Activated CD4-positive, CD25-positive, alpha-beta regulatory T cell treated with anti-CD3 and anti-CD28 coated beads, Interleukin-2, amount 50 U/mL, for 72 hours (primary cell): Measurements from ENCODE around the gene DBX1.
A peak's percentile ranks its signal among the peaks of the same experiment; 100 is the strongest.
"Not testable (repeated sequence)": the region's sequence is repeated elsewhere in the genome, so short reads cannot be mapped to it uniquely, and the experiment has no call there.

Experiments used
- DNase-seq: peaks from one replicate; pipeline ENCODE4 v3.0.0; 2021

DBX1 gene

GRCh38 chr11:20161230-20161918 lies 1.1 kb upstream of the DBX1 start:
- DNase-seq: no peak

DNA sequence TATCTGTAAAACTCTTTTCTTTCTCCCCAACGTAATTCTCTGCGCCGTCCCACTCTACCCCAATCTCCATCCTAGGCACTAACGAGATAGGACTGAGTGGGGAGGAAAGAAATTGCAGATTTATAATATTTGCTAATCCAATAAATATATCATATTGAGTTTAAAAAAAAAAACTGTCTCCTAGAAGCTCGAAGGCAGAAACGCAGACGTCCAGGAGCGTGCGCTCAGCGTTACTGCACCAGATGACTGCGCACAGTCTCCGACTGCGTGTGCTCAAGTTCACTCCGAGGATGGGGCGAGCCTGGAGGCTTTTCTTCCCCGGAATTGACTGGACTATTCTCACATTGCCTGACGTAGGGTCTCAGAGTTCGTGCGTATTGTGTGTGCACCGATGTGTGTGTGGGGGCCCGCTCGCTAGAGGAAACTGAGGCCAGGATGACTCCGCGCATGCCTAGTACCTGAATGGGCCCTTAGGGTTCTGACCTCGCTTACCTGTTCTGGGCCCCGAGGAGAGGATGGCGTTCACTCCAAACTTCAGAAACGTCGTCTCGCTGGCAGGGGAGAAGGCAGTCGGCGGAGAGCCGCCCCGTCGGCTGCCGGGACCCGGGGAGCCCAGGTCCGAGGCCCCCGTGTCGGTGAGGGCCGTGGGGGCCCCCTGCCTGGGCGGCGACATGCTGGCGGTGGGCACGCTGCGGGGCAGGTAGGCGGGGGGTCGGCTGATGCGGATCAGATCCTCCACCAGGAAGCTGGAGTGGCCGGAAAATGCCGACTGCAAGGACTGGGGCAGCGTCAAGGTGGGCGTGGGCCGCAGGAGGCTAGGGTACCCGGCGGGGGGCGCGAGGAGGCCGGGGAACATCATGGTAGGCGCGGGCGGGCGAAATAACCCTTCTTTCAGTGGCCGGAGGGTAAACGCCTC lies 551 bp downstream of the DBX1 start:
- no peak for DNase-seq

- DNase-seq: no peak
Measured at GRCh38 chr11:20158597-20159257, 1.5 kb downstream of the DBX1 start.

- no peak for DNase-seq
Measured at GRCh38 chr11:20157728-20158127, 2.5 kb downstream of the DBX1 start.

GRCh38 chr11:20156876-20157613 lies 3.2 kb downstream of the DBX1 start:
- no peak for DNase-seq

DNA sequence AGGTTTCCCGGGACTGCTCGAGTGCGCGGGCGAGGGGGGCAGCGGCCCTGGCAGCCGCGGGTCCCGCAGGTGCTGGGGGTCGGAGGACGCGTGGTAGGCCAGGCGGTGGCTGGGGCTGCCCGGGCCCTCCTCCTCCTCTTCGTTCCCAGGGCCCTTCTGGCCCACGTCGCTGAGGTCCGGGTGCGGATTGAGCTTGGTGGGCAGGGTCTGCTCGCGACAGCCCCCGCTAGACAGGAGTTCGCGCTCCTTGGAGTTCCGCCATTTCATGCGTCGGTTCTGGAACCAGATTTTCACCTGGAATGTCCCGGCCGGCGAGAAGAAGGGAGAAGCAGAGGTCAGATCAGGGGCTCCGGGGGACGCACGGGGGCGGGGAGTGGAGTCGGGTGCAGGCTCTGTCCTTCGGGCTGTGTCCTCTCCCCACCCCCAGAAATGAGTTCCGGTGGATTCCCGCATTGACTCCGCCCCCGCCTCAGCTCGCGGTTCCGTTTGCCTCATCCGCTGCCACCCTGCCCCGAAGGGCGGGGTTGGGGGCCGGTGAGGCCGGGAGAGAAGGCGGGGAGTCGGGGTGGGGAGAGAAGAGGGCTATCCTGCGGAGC lies 3.9 kb downstream of the DBX1 start:
- DNase-seq: no peak

GRCh38 chr11:20155683-20156279 lies 4.5 kb downstream of the DBX1 start:
- DNase-seq: no peak

GRCh38 chr11:20154381-20154780 lies 5.9 kb downstream of the DBX1 start:
- no peak for DNase-seq

DNA sequence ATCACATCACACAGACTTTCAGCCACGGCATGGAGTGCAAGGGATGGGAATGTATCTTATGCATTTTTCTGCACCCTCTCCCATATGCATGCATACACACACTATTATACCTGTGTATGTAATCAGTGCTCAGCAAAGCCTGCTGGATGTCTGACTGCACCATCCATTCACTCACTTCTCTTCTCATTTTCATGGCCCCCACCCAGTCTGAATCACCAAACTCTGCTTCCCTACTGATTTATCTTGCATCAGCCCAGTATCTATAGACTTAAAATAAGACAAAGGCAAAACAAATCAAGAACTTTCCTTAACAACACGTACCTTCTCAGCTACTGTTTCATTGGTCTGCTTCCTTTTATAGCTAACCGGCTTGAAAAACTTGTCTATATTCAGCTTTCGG lies 21.6 kb downstream of the DBX1 start:
- no peak for DNase-seq

DNA sequence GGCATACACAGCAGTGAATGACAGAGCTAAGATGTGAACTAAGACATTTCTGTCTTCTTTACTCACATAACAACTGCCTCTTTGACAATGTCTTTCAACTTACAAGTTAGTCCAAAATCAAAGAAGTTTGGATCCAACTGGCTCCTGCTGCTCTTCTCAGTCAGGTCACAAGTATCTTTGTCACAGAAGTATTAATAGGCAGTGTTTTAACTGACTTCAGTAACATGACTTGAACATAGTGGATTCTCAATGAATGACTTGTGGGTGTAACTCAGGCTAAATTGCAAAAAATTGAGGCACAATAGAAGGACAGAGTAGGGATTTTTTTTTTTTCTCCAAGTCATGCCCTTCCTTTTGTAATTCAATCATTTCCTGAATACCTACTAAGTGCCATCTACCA lies 22.6 kb downstream of the DBX1 start:
- no peak for DNase-seq

DNA sequence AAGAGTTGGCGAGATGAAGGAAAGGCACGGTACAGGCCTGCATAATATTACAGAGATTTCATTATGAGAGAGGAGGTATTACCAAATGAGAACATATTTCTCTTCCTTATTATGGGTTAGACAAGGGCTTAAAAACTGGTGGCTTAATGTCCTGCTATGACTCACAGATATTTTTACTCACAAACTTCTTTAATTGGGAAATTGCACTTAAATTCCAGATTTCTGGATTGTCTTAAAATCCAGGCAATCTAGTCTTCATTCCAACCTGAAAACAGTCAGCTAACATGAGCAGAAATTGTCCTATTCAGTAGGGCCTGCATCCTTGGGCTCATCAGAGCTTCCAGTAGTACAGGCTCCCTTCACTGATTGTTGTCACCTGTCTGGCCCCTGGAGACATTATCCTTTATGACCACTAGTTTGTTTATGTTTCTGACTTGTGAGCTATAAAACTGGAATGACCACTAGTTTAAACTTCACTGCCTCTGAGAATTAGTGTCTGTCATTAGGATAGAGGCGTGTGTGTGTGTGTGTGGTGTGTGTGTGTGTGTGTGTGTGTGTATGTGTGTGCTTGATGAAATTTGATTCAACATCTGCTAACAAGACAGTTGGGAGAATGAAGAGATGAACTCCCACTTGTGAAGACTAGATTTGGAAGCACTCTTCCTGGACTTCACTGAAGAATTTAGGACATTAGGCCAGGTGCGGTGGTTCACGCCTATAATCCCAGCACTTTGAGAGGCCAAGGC lies 25.1 kb downstream of the DBX1 start:
- no peak for DNase-seq

GRCh38 chr11:20132667-20133039 lies 27.6 kb downstream of the DBX1 start:
- no peak for DNase-seq

DNA sequence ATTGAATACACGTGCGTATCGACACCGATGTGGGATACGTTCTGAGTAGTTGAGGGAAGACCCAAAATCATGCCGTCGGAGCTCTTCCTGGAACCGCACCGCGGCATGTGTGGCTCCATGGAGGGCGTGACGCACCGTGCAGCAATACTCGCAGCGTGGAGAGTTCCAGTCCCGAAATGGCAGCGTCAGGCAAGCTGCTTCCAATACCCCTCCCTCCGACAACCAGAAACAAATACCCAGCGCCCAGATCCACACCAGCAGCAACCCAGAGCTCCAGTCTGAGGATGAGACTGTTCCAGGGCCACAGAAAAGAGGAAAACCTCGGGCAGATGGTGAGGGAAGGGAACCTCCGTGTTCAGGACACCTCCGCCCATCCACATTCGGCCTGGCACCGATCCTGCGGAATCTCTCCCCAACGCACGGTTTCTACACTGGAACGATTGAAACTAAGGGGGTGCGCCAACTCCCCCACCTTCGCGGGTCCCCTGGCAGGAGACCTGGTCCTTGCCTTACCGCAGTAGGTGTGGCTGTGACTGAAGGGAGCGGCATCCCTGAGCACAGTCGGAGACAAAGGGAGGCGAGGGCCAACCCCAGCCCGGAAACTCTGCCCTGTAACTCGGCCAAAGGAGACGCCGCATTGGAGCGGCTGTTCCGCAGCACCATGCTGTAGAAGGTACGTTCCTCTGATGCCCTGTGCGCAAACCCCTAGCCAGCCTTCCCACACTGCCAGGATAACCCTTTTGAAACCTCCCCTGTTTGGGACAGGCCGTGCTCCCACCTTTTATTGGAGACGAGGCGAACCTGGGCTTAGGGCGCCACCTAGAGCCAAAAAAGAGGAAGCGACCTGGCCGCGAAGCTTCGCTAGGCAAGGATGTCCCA lies 28.2 kb downstream of the DBX1 start:
- DNase-seq: peak; percentile 41

- no peak for DNase-seq
Measured at GRCh38 chr11:20129665-20130064, 30.6 kb downstream of the DBX1 start.

GRCh38 chr11:20128528-20128825 lies 31.8 kb downstream of the DBX1 start:
- not testable (repeated sequence) for DNase-seq

DNA sequence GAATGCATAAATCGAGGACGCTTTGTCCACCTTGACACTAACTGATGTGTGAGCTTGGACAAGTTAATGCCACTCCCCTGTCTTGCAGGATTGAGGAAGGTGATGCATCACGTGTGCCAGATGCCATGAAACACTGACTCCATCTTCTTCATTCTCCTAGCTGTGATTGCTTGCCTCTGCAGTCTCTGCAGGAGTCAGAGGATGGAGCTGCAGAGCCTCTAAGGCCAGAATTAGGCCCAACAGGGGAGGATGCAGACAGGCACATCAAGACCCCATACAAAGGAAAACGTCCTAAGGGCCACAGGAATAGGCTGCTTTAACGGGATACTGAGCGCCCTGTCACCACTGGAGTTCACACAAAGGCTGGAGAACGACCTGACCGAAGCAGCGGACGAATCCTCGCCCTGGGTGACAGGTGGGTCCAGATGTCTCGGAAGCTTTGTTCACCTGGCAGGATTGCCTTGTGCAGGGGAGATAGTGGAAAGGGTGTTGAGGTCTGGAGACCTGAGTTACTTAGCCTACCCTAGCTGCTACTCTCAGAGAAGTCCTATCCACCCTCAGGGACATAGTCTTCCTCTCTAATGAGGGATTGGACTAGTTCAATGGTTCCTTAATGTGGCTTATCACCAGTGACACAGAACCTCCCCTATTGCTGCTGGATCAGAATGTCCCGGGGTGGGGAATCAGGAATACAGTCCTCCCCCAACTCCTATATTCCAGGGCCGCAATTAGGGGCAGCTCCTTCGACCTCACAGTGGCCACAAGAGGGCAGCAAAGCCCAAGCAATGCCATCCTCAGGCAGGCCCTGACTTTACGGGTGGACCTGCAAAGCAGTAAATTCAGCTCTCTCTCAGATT lies 32.4 kb downstream of the DBX1 start:
- peak; percentile 76 for DNase-seq

DNA sequence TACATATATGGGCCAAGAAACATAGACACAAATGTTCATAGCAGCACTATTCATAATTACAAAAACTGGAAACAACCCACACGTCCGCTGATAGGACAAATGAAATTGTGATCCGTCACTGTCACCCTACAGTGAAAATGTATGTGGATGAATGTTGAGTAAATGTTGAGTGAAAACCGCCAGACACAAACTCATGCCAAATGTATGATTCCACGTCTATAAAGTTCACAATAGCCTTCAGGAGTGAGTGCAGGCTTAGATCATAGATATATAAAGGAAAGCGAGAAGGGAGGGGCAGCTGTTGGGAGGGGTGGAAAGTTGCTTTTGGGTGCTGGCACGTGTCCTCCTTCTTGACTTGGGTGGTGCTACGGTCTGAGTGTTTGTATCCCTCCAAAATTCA lies 33.6 kb downstream of the DBX1 start:
- no peak for DNase-seq

DNA sequence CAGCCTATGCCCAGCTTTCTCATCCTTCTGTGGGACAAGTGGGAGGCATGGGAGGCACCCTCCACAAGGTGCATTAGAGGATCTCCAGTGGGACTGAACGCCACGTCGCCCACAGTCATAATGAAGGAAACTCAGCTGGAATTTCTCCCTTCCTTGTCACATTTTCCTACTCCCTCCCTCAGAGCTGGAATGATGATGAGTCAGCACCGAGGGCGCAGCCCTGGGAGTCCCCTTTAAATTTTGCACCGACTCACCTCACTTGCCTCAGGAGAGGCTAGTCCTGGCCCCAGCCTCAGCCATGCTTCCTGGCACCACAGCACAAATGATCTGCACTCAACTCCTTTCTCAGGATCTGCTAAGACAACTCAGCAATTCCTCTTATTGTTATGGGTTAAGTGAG lies 34.3 kb downstream of the DBX1 start:
- no peak for DNase-seq

DNA sequence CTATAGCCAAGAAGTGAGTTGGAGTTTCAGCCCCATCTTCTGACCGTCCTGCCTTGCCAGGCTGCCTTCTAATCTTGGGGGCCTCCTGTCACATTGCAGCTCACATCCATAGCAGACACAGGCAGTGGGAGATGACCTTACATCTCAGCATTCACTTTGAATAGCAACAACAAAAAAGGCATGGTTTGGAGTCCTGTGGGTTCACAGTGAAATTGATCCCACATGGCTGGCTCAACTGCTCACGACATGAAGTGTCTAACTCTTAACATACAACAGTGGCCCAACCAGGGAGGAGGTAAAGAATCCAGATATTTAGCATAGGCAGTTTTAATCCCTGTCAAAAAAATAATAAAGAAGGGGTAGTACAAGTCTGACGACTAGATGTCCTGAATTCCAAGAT lies 38.1 kb downstream of the DBX1 start:
- DNase-seq: no peak
